Stimulated activated naive CD4-positive, alpha-beta T cell (primary cell): ENCODE measurements around the gene RASGRP4.
A peak's percentile ranks its signal among the peaks of the same experiment; 100 is the strongest.
"Not testable (repeated sequence)": the region's sequence is repeated elsewhere in the genome, so short reads cannot be mapped to it uniquely, and the experiment has no call there.

Experiments
- DNase-seq, 6 experiments: peaks; one replicate each; lab custom pipeline; 2025; lab: John Stamatoyannopoulos, UW

RASGRP4 gene

GRCh38 chr19:38371081-38371480, 54.9 kb downstream of the RASGRP4 start:
- DNase-seq = no peak

DNA sequence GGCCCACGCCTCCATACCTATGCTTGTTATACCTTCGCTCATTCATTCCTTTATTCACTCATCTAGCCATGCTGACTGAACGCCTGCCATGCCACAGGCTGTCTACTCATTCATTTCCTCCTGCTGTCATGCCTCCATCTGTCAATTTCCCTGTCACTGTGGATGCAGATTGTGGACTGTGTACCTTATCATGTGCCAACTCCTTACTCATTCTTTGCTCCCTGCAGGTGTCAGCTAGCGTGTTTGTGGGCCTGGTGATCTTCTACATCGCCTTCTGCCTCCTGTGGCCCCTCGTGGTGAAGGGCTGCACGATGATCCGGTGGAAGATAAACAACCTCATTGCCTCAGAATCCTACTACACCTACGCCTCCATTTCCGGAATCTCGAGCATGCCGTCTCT, 55.7 kb downstream of the RASGRP4 start:
- DNase-seq = no peak

DNA sequence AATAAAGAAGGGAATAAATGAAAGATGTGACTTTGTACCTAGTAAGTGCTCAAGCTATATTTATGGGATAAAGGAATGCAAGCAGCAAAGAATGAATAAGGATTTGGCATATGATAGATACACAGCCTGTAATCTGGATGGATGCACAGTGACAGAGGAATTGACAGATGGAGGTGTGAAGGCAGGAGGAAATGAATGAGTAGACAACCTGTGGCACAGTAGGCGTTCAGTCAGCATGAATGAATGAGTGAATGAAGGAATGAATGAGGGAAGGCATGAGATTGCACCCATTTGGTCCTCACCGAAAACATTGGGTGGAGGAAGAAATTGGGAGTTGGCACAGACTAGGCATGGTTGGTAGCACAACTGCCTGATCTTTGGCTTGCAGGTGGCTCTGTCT, 56.4 kb downstream of the RASGRP4 start:
- DNase-seq = no peak

GRCh38 chr19:38367041-38367440, 59.0 kb downstream of the RASGRP4 start:
- DNase-seq = no peak

GRCh38 chr19:38362946-38363688, 62.9 kb downstream of the RASGRP4 start:
- not testable (repeated sequence) for DNase-seq

DNA sequence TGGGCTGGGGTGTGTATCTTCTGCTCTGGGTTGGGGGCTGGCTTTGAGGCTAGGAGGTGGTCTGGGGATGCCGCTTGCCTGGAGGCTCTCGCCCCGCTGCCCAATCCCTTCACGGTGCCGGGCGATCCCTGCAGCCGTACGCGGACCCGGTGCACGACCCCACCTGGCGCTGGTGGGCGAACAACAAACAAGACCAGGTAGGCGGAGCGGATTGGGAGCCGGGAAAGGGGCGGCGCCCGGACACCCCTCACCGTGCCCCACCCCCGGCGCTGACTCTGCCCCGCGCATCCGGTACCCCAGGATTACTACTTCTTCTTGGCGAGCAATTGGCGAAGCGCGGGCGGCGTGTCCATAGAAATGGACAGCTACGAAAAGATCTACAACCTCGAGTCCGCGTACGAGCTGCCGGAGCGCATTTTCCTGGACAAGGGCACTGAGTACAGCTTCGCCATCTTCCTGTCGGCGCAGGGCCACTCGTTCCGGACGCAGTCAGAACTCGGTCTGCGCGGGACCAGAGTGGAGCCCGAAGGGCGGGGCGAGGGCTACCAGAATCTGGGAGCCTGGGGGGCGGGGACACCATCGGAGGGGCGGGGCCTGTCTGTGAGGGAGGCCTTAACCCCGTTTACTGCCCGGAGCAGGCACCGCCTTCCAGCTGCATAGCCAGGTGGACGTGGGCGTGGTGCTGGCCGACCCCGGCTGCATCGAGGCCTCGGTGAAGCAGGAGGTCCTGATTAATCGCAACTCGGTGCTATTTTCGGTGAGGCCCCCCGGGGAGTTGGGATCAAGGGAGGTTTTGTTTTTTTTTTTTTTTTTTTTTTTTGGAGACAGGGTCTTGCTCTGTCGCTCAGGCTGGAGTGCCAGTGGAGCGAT, 63.7 kb downstream of the RASGRP4 start:
- peak in 5 of 6 experiments; percentile 22 to 59 (median 39) for DNase-seq

DNA sequence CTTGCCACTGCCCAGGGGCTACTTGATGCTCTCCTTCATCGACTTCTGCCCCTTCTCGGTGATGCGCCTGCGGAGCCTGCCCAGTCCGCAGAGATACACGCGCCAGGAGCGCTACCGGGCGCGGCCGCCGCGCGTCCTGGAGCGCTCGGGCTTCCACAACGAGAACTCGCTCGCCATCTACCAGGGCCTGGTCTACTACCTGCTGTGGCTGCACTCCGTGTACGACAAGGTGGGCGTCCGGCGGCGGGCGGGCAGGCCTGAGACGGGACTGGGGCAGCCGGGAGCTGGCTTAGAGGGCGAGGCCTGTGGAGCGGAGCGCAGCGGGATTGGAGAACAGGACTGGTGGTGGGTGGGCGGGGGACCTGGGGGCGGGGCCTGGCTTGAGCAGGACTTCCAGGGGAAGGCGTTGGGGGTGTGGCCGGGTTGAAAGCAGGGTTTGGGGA, 64.4 kb downstream of the RASGRP4 start:
- peak in 5 of 6 experiments; percentile 24 to 67 (median 46) for DNase-seq

GRCh38 chr19:38360839-38361631, 65.0 kb downstream of the RASGRP4 start:
- DNase-seq = no peak

- no peak for DNase-seq
These were observed 65.7 kb downstream of the RASGRP4 start for GRCh38 chr19:38360351-38360750.

GRCh38 chr19:38359242-38360021, 66.6 kb downstream of the RASGRP4 start:
- no peak for DNase-seq
